ENCODE measurements around the gene EFCAB6.

Gene EFCAB6

DNA sequence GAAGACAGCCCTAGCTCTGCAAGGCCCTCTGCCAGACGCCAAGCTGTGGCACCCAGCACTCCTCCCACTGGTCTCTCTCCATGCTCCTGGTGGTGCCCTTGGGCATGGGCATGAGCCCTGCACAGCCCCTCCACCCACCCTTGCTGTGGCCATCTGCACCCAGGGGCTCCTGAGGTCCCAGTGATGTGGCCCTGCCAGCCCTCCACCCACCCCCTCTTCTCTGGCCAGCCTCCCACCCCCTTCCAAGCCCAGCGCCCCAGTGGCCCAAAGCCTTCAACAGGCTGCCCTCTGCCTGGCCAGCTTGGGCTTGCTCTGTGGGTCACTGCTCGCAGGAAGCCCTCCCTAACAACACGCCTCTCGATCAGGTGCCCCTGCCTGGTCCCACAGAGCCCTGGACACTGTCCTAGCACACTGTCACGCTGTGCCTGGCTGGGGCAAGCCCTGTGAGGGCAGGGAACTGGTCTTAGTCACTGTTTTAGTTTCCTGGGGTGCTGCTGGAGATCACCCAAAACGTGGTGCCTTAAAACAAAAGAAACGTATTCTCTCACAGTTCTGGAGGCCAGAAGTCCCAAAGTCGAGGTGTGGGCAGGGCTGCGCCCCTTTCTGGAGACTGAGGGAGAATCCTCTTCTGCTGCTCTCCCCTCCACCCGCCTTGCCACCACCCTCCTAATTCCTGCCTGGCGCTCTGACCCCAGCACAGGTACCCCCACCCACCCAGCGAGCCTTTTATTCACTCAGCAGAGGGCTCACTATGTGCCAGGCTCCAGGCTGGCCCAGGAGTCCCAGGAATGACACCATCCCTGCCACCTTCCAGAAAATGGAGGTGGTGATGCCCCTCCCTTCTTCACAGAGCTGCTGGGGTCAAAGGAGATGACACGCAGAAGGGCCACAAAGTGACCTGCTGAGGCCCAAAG is 35.5 kb upstream of the EFCAB6 start:
- DNase-seq = no peak

DNA sequence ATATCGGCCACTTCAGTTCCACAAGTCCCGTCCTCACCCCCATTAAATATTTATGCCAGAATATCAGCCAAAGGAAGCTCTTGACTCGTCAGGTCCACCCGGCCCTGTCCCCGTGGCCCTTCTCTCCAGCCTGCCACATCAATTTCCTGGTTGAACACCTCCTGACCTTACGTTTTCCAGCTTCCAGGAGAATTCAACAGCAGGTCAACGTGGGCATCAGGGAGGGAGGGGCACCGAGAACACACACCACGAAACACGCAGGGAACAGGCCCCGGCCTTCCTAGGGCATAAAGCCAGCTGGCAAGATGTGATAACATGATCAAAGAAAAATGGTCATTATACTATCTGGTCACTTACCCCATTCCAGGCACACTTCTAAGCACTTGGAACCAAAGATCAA is 34.9 kb upstream of the EFCAB6 start:
- no peak for DNase-seq

DNA sequence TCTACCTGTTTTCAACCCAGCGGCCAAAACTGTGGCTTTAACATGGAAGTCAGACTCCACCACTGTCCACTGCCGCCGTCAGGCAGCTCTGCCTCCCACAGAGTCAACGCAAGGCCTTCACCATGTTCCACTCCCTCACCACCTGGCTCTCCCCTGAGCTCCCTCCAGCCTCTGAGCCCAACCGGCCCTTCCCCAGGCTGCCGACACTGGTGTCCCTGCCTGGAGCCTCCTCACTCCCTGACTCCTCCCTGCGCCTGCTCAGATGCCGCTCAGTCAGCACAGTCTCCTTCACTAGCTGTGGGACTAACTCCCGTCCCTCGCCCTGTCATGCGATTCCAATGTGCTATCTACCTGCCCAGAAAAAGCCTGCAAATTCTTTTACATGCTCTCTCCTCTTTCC is 33.9 kb upstream of the EFCAB6 start:
- no peak for DNase-seq

DNA sequence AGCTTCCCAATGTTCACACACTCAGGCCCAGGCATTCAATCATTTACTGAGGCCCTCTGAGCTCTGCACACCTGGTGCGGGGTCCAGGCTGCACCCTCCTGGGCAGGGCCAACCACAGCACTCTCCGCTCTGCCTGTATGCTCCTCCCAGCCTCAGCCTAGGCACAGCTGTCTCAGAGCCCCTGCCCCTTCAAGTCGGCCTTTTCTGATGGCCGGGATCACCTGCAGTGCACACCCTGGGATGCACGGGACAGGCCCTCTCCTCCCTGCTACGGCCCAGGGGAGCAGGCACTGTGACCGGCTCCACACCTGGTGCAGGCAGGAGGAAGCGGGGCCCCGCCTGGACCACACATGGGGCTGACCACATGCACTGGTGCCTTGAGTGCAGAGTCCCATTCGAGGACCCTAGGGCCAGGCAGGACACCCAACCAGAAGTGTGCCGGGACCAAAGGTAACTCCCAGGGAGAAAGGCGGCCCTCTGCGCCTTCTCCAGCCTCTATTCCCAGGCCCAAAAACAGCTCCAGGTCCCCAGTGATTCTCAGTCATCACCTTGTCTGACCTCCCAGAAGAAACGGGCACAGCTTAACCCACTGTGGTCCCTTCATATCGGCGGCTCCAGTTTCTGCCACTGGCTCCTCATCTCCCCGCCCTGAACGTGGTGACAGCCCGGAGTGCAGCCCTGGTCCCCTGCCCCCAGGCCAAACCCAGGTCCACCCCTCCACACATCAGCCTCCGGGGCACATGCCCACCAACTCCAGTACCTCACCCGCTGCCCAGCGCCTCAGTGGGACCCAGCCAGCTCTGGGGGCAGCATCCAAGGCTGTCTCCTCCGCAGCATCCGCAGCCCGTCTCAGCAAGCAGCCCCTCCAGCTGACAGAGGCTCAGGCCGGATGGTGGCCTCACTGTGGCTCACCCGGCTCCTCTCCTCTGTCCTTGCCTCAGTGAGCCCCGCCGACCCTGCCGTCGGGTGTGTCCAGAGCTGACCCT is 32.7 kb upstream of the EFCAB6 start:
- DNase-seq = no peak

DNA sequence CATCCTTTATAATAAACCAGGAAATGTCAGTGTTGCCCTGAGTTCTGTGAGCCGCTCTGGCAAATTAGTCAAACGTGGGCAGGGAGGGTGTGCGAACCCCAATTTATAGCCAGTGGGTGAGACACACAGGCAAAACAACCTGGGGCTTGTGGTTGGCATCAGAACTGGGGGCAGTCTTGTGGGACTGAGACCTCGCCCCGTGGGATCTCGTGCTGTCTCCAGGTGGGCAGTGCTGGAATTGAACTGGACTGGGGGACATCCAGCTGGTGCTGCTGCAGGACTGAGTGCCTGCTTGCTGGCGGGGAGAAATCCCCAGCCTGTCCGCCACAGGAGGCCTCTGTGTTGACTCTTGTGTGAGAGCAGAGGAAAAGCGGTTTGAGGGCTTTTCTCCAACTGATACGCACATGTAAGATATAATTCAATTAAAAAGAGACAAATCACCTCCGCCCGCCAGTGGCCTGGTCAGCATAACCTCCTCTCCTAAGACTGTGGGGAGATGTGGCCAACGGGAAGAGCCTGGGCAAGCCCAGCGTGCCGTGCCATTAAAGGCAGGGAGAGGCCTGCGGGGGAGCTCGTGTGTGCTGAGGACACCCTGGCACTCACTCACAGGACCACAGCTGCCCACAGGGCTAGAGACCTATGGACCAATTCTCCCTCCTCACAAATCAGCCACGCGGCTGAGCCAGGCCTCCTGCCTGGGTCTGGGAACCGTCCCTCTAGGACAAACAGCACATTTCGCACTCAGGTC is 31.9 kb upstream of the EFCAB6 start:
- no peak for DNase-seq

DNA sequence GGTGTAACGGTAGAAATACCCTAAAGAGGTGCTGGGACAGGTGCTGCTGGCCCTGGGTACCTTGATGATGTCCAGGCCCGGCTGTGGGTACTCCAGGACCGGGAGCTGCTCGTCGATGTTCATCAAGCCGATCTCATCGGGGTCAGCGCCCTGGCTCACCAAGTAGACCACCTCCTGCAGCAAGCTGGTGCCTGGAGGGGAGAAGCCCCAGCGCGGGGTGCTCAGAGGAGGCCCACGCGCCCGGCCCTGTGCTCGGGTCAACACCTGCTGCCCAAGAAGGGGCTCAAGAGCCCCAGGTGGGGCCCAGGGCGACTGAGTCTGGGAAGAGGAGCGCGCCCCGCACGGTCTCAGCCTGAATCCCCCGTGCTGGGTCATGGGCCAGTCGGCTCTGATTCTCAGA is 29.6 kb upstream of the EFCAB6 start:
- DNase-seq = no peak

DNA sequence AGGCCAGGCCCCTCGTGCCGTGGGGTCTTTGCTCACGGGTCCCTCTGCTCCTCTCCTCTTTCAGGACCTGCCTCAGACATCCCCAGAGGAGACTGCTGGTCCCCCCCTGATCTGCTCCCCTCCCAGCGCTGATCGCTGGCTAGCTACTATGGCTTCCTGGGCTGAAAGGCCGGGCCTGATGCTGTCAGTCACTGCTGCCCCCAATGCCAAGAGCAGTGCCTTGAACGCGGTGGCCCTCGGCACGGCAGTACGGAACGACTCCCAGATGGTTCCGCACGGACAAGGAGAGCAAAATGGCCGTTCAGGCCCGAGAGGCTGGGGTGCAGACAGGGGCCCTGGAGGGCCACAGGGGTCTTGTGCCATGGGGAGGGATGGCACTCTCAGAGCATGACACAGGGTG is 28.7 kb upstream of the EFCAB6 start:
- no peak for DNase-seq

DNA sequence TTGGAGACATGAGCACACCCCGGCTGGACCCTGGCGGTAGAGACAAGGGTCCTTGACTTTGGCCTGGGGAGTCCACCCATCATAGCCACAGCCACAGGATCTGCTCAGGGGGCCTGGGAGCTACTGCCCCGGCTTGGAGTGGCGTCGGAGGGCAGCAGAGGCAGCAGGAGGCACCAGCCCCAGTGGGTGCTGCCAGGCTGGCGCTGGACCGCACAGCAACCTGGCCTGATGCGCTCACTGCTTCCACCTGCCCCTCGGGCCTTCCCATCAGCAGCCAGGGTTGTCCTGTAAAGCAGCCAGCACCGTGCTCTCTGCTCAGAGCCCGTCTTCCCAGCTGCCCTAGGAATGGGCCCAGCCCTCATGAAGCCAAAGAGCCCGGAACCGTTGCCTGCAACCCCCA is 28.3 kb upstream of the EFCAB6 start:
- no peak for DNase-seq

DNA sequence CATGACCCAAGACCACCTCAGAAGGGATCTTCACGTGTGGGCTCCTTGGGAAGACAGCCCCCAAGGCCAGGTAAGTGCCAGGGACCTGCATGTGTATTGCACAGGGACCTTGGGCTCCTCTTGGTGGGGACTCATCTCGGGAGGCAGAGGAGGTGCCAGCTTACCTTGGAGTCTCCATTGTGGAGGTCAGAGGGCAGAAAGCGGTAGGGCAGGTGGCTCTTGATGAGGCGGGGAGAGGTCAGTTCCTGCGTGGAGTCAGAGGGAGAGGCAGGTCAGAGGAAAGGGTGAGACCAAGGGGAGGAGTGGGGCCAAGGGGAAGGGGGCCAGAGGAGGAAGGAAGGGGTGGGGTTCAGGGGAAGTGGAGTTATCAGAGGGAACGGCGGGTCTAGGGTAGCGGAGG is 27.7 kb upstream of the EFCAB6 start:
- DNase-seq = no peak

DNA sequence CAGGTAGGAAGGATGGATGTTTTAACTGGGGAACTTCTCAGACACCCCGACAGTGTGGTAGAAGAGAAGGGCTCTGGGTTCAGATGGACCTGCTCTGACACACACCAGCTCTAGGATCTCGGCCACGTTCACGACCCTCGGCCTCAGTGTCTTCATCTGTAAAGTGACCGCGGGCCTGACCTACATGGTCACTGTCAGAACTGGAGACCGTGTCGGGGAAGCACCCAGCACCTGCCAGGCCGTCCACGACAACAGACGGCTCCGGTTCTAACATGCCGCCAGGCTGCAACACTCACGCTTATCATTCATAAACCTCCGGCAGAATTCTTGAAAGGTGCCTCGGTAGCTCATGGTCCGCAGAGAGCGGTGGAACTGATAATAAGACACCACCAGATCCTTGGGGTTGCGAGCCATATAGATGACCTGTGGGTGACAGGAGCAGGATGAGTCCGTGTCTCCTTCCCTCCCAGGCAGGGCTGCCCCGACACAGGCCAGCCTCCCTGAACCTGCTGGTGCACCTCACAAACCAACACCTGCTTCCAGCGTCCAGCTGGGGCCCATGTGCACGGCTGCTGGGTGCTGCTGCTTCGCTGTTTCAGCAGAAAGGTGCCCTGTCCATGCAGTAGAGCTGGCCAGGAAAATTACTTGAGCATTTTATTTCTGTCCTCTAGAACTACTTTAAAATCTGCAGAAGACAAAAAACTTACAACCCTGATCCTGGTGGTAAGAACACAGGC is 26.6 kb upstream of the EFCAB6 start:
- DNase-seq = no peak

DNA sequence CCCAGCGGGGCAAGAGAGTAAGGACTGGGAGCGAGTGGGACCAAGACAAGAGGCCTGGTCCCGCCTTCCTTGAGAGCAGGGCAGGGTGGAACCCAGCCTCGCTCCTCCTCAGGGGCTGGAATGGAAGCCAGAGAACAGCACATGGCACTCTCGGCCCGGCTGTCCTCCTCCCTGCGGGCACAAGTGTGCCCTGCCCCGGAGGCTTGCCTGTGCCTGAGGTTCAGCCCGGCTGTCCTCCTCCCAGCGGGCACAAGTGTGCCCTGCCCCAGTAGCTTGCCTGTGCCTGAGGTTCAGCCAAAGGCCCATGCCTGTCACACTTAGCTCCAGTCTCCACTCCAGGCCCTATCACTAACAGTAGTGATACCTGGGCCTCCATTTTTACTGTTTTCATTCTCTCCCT is 26.1 kb upstream of the EFCAB6 start:
- no peak for DNase-seq

DNA sequence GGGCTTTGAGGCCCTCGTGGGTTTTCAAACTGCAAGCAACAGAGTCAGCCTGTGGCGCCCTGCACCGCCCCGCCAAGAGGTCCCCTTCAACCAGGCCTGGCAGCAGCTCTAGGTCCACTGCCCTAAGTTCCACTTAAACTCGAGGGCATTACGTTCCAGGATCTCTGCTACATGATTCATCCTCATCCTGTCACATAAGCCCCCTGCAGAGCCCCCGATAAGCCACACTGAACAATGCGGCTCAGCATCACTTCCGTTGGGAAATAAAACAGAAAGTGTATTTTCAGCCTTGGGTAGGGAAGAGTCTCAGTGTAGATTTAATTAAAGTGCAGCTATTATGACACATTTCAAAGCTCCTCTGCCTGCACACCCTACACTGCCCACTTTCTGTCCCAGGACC is 25.6 kb upstream of the EFCAB6 start:
- DNase-seq = no peak

DNA sequence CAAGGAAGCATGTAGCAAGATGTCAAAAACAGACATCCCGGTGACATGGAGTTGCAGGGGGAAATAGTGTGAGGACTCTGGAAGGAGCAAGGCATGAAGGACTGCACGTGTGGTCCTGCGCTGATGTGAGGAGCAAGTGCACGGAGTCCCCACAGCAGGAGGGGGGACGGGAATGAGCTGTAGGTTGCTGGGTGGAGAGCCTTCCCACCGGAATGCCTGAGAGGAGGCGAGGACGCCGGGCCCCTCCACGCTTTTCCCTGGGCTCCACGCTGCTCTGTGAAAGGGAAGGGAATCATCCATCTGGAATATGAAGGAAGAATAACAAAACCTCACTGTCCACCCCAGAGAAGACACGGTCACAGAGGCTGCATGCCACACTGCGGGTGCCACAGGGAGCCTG is 23.6 kb upstream of the EFCAB6 start:
- DNase-seq = no peak

DNA sequence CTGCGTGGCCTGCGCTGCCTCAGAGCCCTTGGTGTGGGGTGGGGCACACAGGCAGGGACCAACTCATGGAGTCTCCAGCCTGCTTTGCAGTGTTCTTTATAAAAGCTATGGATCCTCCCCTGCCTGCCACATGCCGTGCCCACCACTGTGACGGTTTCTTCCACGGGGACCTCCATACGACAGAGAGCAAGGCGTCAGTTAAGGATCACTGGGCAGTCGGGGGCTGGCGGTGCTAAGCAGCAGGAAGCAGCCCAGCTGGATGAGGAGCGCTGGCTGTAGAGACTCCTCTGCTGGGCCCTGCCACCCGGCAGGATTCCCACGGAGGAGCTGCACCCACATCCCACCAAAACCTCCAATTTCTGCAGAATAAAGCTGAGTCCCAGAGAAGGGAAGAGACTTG is 23.1 kb upstream of the EFCAB6 start:
- no peak for DNase-seq

DNA sequence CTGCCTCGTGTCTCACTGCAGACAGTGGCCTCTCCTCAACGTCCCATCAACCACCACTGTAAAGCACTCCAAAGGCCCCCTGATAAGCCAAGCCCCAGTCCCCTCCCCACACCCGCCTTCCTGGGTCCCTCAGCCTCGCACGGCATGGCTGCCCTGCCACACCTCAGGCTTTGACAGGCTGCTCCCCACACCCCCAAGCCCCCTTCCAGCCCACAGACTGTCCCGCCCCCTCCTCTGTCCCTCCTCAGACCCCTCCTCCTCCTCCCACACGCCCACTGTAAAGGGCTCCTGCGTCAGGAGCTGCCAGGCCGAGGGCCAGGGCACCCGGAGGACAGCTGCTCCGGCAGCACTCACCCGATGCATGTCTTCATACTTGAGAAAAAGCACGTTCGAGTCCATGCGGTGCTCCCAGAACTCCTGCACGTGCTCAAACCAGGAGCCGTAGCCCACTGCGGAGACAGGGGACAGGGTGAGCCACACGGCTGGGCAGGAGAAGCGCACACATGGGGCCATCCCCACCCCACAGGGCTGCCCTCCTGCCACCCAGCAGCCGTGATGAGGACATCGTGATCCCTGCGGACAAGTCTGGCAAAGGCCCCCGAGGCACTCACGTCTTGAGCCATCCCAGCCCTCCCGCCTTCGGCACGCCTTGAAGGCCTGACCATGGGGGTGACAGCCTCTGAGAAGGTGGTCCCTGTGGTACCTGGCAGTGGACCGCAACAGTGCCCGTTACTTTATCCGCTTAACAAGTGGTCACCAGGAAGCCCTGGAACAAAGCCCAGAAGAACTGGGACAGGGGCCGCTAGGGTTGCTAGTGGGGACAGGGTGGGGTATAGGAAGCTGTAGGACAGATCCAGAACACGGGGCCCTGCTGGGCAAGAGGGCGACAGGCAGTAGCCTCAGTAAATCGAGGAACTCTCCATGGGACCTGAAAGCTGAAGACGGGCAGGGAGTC is 21.5 kb upstream of the EFCAB6 start:
- no peak for DNase-seq

DNA sequence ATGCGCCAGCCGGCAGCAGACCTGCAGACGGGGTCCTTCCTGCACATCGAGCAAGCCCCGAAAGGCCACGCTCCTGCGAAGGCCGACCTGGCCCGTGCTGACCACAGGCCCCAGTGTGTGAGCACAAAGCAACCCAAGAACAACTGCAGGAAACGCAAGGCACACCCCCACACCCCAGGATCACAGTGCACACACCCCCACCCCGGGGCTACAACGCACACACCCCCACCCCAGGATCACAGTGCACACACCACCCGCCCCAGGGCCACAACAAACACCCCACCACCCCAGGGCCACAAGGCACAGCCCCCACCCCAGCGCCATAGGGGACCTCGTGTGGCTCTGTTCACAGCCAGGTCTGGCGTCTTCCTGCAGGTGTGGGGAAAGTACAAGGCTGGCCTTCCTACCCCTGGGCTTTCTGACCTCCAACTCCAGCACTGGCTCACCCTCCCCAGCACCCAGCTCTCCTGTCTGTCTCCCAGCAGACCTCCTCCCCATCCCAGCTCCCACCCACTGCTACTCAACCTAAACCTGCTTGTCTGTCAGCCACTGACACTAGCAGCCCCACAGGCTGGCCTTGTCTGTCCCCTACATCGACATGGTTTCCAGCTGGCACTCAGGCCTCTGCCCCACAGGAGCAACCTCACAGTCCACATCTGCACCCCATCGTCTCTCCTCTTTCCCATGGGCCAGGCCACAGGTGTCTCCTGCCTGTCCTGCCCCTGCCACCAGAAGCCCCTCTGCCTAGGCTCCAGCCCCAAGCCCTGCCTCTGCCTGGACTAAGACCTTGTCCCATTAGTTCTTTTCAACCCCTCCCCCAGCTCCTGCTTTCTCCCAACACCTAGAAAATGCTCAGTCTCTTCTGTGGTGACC is 20.5 kb upstream of the EFCAB6 start:
- DNase-seq = no peak

DNA sequence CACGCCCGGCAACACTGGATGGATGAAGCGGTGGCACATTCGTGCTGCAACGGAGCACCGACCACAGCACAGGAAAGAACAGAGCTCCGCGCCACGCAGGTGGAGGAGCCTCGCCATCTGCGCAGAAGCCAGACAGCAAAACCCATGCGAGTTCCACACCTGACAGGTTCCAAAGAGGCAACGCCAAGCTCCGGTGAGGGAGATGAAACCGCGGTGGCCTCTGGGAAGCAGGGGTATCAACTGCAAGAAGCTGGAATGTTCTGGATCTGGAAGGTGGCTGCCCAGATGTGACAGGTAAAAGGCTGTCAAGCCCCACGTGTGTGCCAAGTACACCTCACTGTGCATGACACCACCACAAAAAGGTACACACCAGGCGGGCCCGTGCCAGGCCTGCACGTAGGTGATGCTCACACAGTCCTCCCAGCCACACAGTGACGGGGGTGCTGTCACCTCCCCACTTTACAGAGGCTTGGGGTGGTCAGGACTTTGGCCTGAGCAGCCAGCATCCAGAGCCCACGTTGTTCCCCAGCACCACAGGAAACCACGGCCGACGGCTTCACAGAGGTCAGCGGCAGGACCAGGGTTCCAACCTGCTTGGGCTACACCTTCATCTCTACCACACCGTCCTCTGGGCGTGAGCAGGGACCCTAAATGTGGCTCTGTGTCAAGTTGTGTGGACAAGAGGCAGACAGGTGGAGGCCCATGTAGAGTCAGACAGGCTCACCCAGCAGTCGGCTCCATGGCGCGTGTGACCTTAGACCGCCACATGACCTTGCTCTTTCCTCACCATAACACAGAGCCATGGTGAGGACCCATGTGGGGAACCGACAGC is 19.7 kb upstream of the EFCAB6 start:
- DNase-seq = no peak

DNA sequence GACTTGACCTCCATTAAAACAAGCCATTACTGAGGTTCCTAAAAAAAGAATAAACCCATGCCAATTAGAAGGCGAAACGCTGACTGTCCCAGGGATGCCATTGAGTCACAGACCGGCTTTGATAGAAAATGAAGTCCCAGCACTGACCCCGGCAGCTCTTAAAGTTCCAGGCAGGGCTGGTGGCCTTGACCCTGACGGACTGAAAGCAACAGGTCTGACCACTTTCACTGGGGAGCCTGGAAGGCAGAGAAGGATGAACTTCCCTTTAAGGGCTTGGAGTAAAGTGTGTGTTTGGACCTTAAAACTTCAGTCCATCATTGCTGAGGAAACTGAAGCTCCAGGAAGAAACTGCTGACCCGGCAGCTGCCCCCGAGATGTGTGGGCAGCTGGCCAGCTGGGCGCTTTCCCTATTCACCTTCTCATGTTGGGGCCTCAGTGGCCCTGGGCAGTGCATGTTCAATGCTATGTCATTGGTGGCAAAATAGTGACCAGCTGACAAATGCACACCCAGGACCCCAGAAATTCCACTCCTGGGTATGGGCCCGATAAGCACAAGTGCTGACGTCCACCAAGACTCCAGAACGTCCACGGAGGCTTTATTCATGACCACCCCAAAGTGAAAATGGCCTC is 18.9 kb upstream of the EFCAB6 start:
- no peak for DNase-seq

All from NCI-H774 (cell line).